ENCODE results near the gene ADCY4. TPM values are rescaled to one million over a fixed set of nuclear protein-coding genes. Genes with fewer than 3 reads are reported as not detected.

The ADCY4 gene
- total RNA-seq, 1 experiment from 2014 or later: 1.1 TPM

- TF ChIP-seq PRDM15 (CRISPR knock-in tag; IDR thresholded peaks at IDR 0.05) (peak; percentile 41; the same call in 1 of the 2 replicates), ATF6 (CRISPR knock-in tag; IDR thresholded peaks at IDR 0.05) (no peak), SP1 (CRISPR knock-in tag; conservative IDR thresholded peaks at IDR 0.05) (peak; percentile 88), ELF4 (CRISPR knock-in tag; IDR thresholded peaks at IDR 0.05; ENCODE audit: low read depth) (no peak), HMGA2 (CRISPR knock-in tag; IDR thresholded peaks at IDR 0.05) (no peak), ZSCAN18 (CRISPR knock-in tag; IDR thresholded peaks at IDR 0.05) (no peak), FOXP1 (CRISPR knock-in tag; IDR thresholded peaks at IDR 0.05; ENCODE audit: borderline replicate concordance) (no peak), ZNF121 (CRISPR knock-in tag; IDR thresholded peaks at IDR 0.05) (no peak), AR (CRISPR knock-in tag; IDR thresholded peaks at IDR 0.05) (no peak), MLX (CRISPR knock-in tag; IDR thresholded peaks at IDR 0.05) (no peak), AFF4 (CRISPR knock-in tag; IDR thresholded peaks at IDR 0.05; ENCODE audit: borderline replicate concordance) (no peak)
Measured at GRCh38 chr14:24299255-24300191, 35.3 kb downstream of the ADCY4 start, which contains the start of the genes DHRS1 and NOP9 (continued).

Data from WTC11 (cell line).